GM23248 (cell line): ENCODE measurements around the gene RBMS1. TPM values are rescaled to one million over a fixed set of nuclear protein-coding genes. Genes with fewer than 3 reads are reported as not detected.
"Not testable (repeated sequence)": the region's sequence is repeated elsewhere in the genome, so short reads cannot be mapped to it uniquely, and the experiment has no call there.

Experiments
- DNase-seq: peaks from one replicate; pipeline ENCODE4 v3.0.0-alpha.2; 2015
- H2AFZ ChIP-seq: fragments of 200-600 bp; sonication (generic); 2 replicates; pipeline ENCODE4 v1.6.1; 2016; ENCODE audit warnings: antibody characterized with exemption
- H3F3A ChIP-seq: fragments of 200-600 bp; sonication (generic); 2 replicates; pipeline ENCODE4 v1.6.1; 2016; ENCODE audit warnings: mild to moderate bottlenecking, antibody characterized with exemption, mixed run types; ENCODE audit not compliant: insufficient read depth
- H3K27ac ChIP-seq: fragments of 200-600 bp; sonication (generic); 2 replicates; pipeline ENCODE4 v1.5.1; 2016; ENCODE audit warnings: mild to moderate bottlenecking
- H3K27me3 ChIP-seq: fragments of 200-600 bp; sonication (generic); replicated peaks from 2 replicates; pipeline ENCODE4 v1.6.1; 2016; ENCODE audit warnings: mild to moderate bottlenecking; ENCODE audit not compliant: insufficient read depth
- H3K36me3 ChIP-seq: fragments of 200-600 bp; sonication (generic); 2 replicates; pipeline ENCODE4 v1.6.1; 2016; ENCODE audit warnings: low read depth, mild to moderate bottlenecking
- H3K4me1 ChIP-seq: fragments of 200-600 bp; sonication (generic); 2 replicates; pipeline ENCODE4 v1.6.1; 2016; ENCODE audit warnings: mild to moderate bottlenecking; ENCODE audit not compliant: insufficient read depth
- H3K4me2 ChIP-seq: fragments of 200-600 bp; sonication (generic); one replicate; pipeline ENCODE4 v1.6.1; 2016; ENCODE audit warnings: mild to moderate bottlenecking; ENCODE audit not compliant: unreplicated experiment
- H3K4me3 ChIP-seq: fragments of 200-600 bp; sonication (generic); 2 replicates; pipeline ENCODE4 v1.5.1; 2016; ENCODE audit warnings: mild to moderate bottlenecking
- H3K79me2 ChIP-seq: fragments of 200-600 bp; sonication (generic); 2 replicates; pipeline ENCODE4 v1.6.1; 2016; ENCODE audit warnings: mild to moderate bottlenecking; ENCODE audit not compliant: insufficient read depth
- H3K9ac ChIP-seq: fragments of 200-600 bp; sonication (generic); 2 replicates; pipeline ENCODE4 v1.6.1; 2016; ENCODE audit warnings: mild to moderate bottlenecking
- H3K9me2 ChIP-seq: fragments of 200-600 bp; sonication (generic); 2 replicates; pipeline ENCODE4 v1.6.1; 2016; ENCODE audit warnings: mixed run types, mild to moderate bottlenecking, moderate library complexity; ENCODE audit not compliant: insufficient read depth
- H3K9me3 ChIP-seq: fragments of 200-600 bp; sonication (generic); one replicate; pipeline ENCODE4 v1.6.1; 2017; ENCODE audit warnings: low read depth
- H4K20me1 ChIP-seq: fragments of 200-600 bp; sonication (generic); 2 replicates; pipeline ENCODE4 v1.6.0; 2016; ENCODE audit not compliant: insufficient read depth
- EZH2 ChIP-seq: fragments of 200-600 bp; sonication (generic); IDR thresholded peaks from 2 replicates; pipeline ENCODE4 v1.6.1; 2018; ENCODE audit warnings: antibody characterized with exemption, mild to moderate bottlenecking; ENCODE audit not compliant: insufficient read depth, poor library complexity, severe bottlenecking
- EZH2phosphoT487 ChIP-seq: fragments of 200-600 bp; sonication (generic); IDR thresholded peaks from 2 replicates; pipeline ENCODE4 v1.6.1; 2018; ENCODE audit warnings: antibody characterized with exemption, moderate library complexity, mild to moderate bottlenecking, low read depth; ENCODE audit not compliant: insufficient read depth
- WGBS, 2 experiments: methylation state at CpG; one replicate each; pipeline ENCODE4 v1.1.6; 2015 to 2017; ENCODE audit warnings: low lambda C conversion rate in 2 of 2, low coverage in 1 of 2; ENCODE audit errors: missing lambda C conversion rate in 2 of 2; 5-methylcytosine and 5-hydroxymethylcytosine counted together
- in situ Hi-C: fragments of 300-500 bp; cut with MboI; formaldehyde crosslinking; loops from 2 replicates; pipeline ENCODE4 v1.15.0; 2020
- polyA plus RNA-seq: library from polyadenylated mRNA; unstranded; fragments of >200 nt; fragmentation: Nextera tagmentation; extraction: Ambion mirVana; gene quantifications from 2 replicates; pipeline ENCODE4 v1.2.1, GENCODE V29; 2016
- total RNA-seq: library from RNA; depleted of rRNA; stranded (reverse); fragments of >200 nt; shearing (Covaris generic); gene quantifications from 2 replicates; pipeline ENCODE4 v1.2.3, GENCODE V29; 2014

The RBMS1 gene
- total and polyA plus RNA-seq, 2 experiments from 2014 or later = 72.3 to 91.7 TPM

DNA sequence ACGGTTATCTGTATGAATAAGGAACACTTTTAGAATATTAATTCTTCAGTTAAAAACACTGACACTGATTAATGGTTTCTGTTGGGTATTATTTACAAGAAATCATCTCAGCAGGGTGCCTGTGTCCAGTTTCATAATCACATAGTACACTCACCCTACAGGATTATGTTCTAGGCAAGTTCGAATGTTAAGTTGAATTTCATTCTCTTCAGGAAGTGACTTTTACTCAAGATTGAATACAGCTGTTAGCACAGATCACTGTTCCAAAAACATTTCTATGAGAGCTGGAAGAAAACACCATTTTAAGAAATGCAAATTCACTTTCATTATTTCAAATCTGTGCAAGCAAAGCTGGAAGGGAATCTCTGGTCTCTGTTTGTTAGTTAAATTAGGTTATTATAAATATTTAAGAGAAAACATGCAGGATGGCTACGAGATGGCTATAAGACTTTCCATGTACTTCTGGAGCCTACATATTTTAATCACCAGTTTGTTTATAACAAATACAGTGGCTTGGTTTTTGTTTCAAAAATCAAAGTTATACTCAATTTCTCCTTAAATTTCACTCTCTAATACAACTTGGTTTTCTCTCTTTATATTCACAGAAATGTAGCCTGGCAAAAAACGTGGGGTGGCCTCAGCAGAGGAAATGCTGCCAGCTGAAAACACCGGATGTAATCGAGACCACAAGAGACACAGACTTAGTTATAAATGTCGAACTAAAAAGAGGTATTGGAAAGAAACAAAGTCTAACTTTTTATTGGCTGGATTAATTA, 65.8 kb downstream of the RBMS1 start:
- peak overlapping the region; percentile 27; the same call in 1 of the 2 replicates for H2AFZ ChIP-seq
- in situ Hi-C loops = no loop called here

DNA sequence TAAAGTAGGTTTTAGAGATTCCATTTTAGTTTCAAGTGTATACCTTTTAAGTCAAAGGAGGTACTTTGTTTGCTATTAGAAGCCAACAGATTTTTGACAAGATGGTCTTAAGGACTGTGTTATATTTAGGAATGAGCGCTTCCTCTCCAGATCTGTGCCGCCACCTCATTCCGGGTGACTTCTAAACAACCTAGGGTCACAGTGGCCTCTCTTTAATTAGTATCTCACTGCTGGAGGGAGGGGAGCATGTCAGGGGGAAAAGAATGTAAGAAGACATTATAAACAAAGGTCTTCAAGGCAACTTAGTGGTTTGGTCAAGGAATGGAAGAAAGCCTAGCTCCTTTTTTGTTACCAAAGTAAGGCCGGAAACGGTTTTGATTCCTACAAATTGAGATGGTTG, 67.0 kb downstream of the RBMS1 start:
- Histone ChIP-seq H3K9ac (no peak overlapping the region), H3F3A (peaks cover 71% of the 10 kb centered on the region), H3K9me2 (no peaks in the 10 kb centered on the region), H3K4me2 (no peak overlapping the region), H2AFZ (no peak overlapping the region), H3K27me3 (no peaks in the 10 kb centered on the region), H3K27ac (peak overlapping the region; percentile 88), H4K20me1 (no peaks in the 10 kb centered on the region), H3K79me2 (peaks cover 91% of the 10 kb centered on the region), H3K36me3 (peaks cover 15% of the 10 kb centered on the region; the same call in 1 of the 2 replicates), H3K4me3 (no peak overlapping the region), H3K4me1 (peaks cover 62% of the 10 kb centered on the region), H3K9me3 (no peaks in the 10 kb centered on the region)
- in situ Hi-C loops = no loop called here
- DNase-seq = no peak
- TF ChIP-seq EZH2 (no peak), EZH2phosphoT487 (no peak)
- WGBS, 2 experiments = 92 to 97% methylated on average over 5 of the region's 5 CpGs

More for the DNA sequence above, 65.8 kb downstream of the RBMS1 start:
- Histone ChIP-seq H3K4me2 (peak overlapping the region; percentile 91), H3F3A (peaks cover 74% of the 10 kb centered on the region), H3K4me1 (peaks cover 63% of the 10 kb centered on the region), H3K9ac (peak overlapping the region; percentile 74), H3K36me3 (peaks cover 15% of the 10 kb centered on the region; the same call in 1 of the 2 replicates), H3K4me3 (peak overlapping the region; percentile 66), H3K27me3 (no peaks in the 10 kb centered on the region), H4K20me1 (no peaks in the 10 kb centered on the region), H3K27ac (peak overlapping the region; percentile 88), H3K9me2 (no peaks in the 10 kb centered on the region), H3K9me3 (no peaks in the 10 kb centered on the region), H3K79me2 (peaks cover 91% of the 10 kb centered on the region)
- no peak for TF ChIP-seq EZH2phosphoT487
- no peak for TF ChIP-seq EZH2
- peak; percentile 86 for DNase-seq
- 8 to 11% methylated on average over 7 of the region's 7 CpGs for WGBS, 2 experiments

DNA sequence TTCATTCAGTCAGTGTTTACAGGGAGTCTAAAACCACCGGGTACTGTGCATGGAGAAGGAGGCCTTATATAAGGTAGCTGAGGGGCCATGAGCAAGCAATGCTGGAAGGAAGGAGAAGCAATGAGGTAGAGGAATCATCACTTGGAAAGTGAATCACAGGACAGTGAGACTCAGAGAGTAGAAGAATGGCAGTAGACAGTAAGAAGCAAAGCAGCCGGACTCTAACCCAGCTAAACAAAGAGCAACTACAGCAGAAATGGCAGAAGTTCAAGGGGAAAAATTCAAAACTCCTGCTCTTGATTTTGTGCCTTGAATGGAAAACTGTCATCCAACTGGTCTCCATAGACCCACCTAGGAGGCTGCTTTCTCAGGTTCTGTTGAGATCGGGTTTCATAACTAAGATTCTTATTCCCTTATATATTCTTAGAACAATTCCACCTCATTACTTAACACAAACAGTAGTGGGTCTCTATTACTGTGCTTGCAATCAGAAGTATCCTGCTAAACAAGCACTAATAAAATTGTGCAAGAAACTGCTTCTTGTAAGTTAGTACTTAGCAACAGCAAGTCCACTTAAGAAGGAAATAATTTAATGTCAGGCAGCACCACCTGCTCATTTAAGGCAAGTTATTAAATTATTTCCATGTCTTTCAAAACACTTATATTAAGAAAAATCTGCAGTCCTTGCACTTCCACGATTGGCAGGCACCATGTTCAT, 68.0 kb downstream of the RBMS1 start:
- H3K4me2 ChIP-seq = peak overlapping the region; percentile 45
- H3K9ac ChIP-seq = peak overlapping the region; percentile 46
- H3K36me3 ChIP-seq = peaks cover 11% of the 10 kb centered on the region; the same call in 1 of the 2 replicates
- no peaks in the 10 kb centered on the region for H3K9me3 ChIP-seq
- no peak for TF ChIP-seq EZH2
- TF ChIP-seq EZH2phosphoT487 = no peak
- in situ Hi-C loops = no loop called here
- peak overlapping the region; percentile 88 for H3K27ac ChIP-seq
- H2AFZ ChIP-seq = no peak overlapping the region
- no peaks in the 10 kb centered on the region for H3K9me2 ChIP-seq
- H3K4me3 ChIP-seq = no peak overlapping the region; the same call in 1 of the 2 replicates
- no peaks in the 10 kb centered on the region for H3K27me3 ChIP-seq
- peaks cover 90% of the 10 kb centered on the region for H3K79me2 ChIP-seq
- peak; percentile 90 for DNase-seq
- H3K4me1 ChIP-seq = peaks cover 60% of the 10 kb centered on the region
- H3F3A ChIP-seq = peaks cover 67% of the 10 kb centered on the region
- 28 to 38% methylated on average over 4 of the region's 4 CpGs for WGBS, 2 experiments
- no peaks in the 10 kb centered on the region for H4K20me1 ChIP-seq

DNA sequence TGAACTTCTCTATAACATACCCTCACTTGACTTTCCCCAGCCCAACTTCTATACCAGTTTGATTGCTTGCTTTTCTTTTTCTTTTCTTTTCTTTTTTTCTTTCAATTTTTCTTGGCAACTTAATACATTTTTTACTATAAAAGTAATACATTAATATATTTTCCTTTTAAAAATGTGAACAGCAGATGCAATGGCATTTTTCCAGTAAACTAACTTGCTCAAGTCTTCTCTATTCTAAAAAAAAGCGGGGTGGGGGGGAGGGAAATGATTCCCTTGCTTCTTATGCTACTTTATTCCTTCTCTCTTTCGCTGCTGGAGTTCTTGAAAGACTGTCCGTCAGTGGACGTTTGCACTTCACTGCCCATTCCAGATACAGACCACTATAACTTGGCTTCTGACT, 70.5 kb downstream of the RBMS1 start:
- H3K79me2 ChIP-seq = peaks cover 70% of the 10 kb centered on the region

DNA sequence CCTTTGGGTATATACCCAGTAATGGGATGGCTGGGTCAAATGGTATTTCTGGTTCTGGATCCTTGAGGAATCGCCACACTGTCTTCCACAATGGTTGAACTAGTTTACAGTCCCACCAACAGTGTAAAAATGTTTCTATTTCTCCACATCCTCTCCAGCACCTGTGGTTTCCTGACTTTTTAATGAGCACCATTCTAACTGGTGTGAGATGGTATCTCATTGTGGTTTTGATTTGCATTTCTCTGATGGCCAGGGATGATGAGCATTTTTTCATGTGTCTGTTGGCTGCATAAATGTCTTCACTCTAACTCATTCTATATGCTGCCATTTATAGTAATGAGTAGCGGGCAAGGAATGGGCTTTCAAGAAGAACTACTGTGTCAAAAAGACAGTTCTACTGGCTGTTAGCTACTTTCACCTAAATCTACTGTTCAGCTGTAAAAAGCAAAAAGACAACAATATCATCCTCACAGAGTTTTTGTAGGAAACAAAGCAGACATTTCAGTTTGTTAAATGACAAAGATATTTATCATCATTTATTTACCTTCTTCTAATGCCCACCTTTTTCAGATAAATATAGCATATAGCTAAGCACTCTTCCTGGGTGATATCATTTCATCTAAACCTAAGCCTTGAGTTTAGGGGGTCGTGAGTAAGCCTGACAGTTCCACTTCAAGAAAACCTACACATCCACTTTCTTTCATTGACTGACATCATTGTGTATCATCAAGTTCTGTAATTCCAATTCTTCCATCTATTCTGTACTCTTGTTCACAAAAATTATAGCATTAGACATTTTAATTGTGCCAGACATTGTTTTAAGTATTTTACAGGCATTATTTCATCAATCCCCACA, 71.7 kb downstream of the RBMS1 start:
- H3K4me2 ChIP-seq, H3K9me3 ChIP-seq, H3K27me3 ChIP-seq, H3K9me2 ChIP-seq, DNase-seq, H2AFZ ChIP-seq, in situ Hi-C loops, H3K9ac ChIP-seq, H4K20me1 ChIP-seq, H3K4me3 ChIP-seq, H3K27ac ChIP-seq, H3K36me3 ChIP-seq: not testable (repeated sequence)
- Histone ChIP-seq H3K79me2 (peaks cover 77% of the 10 kb centered on the region), H3K4me1 (peaks cover 76% of the 10 kb centered on the region), H3F3A (peaks cover 73% of the 10 kb centered on the region)
- 63 to 65% methylated on average over 3 of the region's 3 CpGs for WGBS, 2 experiments

More for the DNA sequence above, 70.5 kb downstream of the RBMS1 start:
- Histone ChIP-seq H3K4me1 (peaks cover 74% of the 10 kb centered on the region), H3K27ac (no peak overlapping the region), H3K9me2 (no peaks in the 10 kb centered on the region), H3K9me3 (no peaks in the 10 kb centered on the region), H2AFZ (no peak overlapping the region), H3F3A (peaks cover 71% of the 10 kb centered on the region), H4K20me1 (no peaks in the 10 kb centered on the region), H3K4me3 (no peak overlapping the region), H3K4me2 (no peak overlapping the region), H3K36me3 (no peaks in the 10 kb centered on the region), H3K27me3 (no peaks in the 10 kb centered on the region), H3K9ac (no peak overlapping the region)
- 85 to 90% methylated on average over 4 of the region's 4 CpGs for WGBS, 2 experiments
- in situ Hi-C loops = no loop called here
- no peak for DNase-seq
- no peak for TF ChIP-seq EZH2phosphoT487
- TF ChIP-seq EZH2 = no peak
